ENCODE measurements around the gene HES1. TPM values are rescaled to one million over a fixed set of nuclear protein-coding genes. Genes with fewer than 3 reads are reported as not detected.

HES1 gene
- total and polyA plus RNA-seq, 9 of the 15 experiments (the other 6 are each of a cell fraction or from before 2014, with no cell fraction given): 3.4 to 37.0 (median 19.3) TPM

GRCh38 chr3:194095902-194096301 is 40.0 kb upstream of the HES1 start:
- no peaks in the 10 kb centered on the region for H3K9me1 ChIP-seq (ENCODE audit: control insufficient read depth, insufficient read depth, low read length)
- H3K27ac ChIP-seq (ENCODE audit: extremely low read depth, low read depth, low read length): no peak overlapping the region
- H3K4me1 ChIP-seq (replicated peaks in 1 of 2; ENCODE audit: control insufficient read depth in 2 of 2, insufficient read depth in 2 of 2, low read length in 2 of 2): peaks cover 9 to 27% of the 10 kb centered on the region in 2 experiments
- intact Hi-C loops (cut with micrococcal nuclease): no loop called here
- no peak overlapping the region for H3K4me3 ChIP-seq
- no peak for FAIRE-seq
- in situ Hi-C loops (cut with MboI): no loop called here
- no peaks in the 10 kb centered on the region for H3K36me3 ChIP-seq (ENCODE audit: control insufficient read depth, insufficient read depth, low read length)
- no peak overlapping the region for H3K4me2 ChIP-seq (ENCODE audit: insufficient read depth, low read length)
- no peaks in the 10 kb centered on the region for H3K79me2 ChIP-seq (ENCODE audit: control insufficient read depth, insufficient read depth, low read length)
- no peaks in the 10 kb centered on the region for H4K20me1 ChIP-seq (replicated peaks; ENCODE audit: control insufficient read depth, insufficient read depth, low read length)
- 87% methylated on average over 10 of the region's 10 CpGs for WGBS (ENCODE audit: insufficient coverage, low coverage, missing lambda C conversion rate)
- no peaks in the 10 kb centered on the region for H3K27me3 ChIP-seq (ENCODE audit: control insufficient read depth in 2 of 2, insufficient read depth in 2 of 2, low read length in 2 of 2)
- no peak for DNase-seq (ENCODE audit: extremely low read depth in 1 of 4, low spot score in 3 of 4)
- no peaks in the 10 kb centered on the region for H3K9me3 ChIP-seq (replicated peaks; ENCODE audit: control insufficient read depth, insufficient read depth, low read depth, low read length)
- no peak overlapping the region for H3K9ac ChIP-seq (ENCODE audit: insufficient read depth in 1 of 2, low read depth in 2 of 2, low read length in 2 of 2)
- H2AFZ ChIP-seq (ENCODE audit: low read depth, low read length): no peak overlapping the region
- CTCF ChIA-PET (ENCODE audit: low intra/inter-chr PET ratio): no interaction called here
- TF ChIP-seq TRIM24 (IDR thresholded peaks at IDR 0.05) (peak in 1 of 2 experiments; percentile 29; a peak in 1 of 4 replicates), SNRNP70 (optimal IDR thresholded peaks at IDR 0.05; ENCODE audit: low read depth, low read length) (no peak), CHD2 (IDR thresholded peaks at IDR 0.05; ENCODE audit: low read depth, low read length) (no peak), FUS (optimal IDR thresholded peaks at IDR 0.05; ENCODE audit: low read depth, low read length) (no peak), BRF1 (IDR thresholded peaks at IDR 0.05; ENCODE audit: borderline replicate concordance, extremely low read depth, insufficient read length) (no peak), TRIM28 (IDR thresholded peaks at IDR 0.05) (0 out of 2 replicates have a peak, but pooled peaks have one; percentile 40), ZSCAN32 (CRISPR knock-in tag; IDR thresholded peaks at IDR 0.05) (no peak), LARP7 (IDR thresholded peaks at IDR 0.05) (no peak), TAL1 (IDR thresholded peaks at IDR 0.05) (no peak), HLTF (IDR thresholded peaks at IDR 0.05) (no peak), ZNF212 (CRISPR knock-in tag; IDR thresholded peaks at IDR 0.05) (no peak), ZNF316 (IDR thresholded peaks at IDR 0.05) (peak; percentile 69), FOS (IDR thresholded peaks at IDR 0.05; ENCODE audit: extremely low read depth, insufficient read length) (no peak)
- POLR2A ChIA-PET: no interaction called here
- no peak for ATAC-seq
- no TSS peak for BruUV-seq (replicated peaks)
